Posterior vena cava (tissue), 2 donors: ENCODE measurements around the gene MPEG1. TPM values are rescaled to one million over a fixed set of nuclear protein-coding genes. Genes with fewer than 3 reads are reported as not detected.

Experiments
- DNase-seq: peaks from one replicate; pipeline ENCODE4 v3.0.0-alpha.2; 2020; ENCODE audit warnings: low spot score
- intact Hi-C, 2 donors: fragments of 100-400 bp; cut with DNase I; formaldehyde crosslinking; loops; one replicate each; pipeline versions ENCODE4 v1.14.1 to v1.14.2; 2022 to 2023
- long read RNA-seq, 2 donors: library from polyadenylated mRNA; unstranded; transcript quantifications; one replicate each; pipeline ENCODE4 v2.0.0, GENCODE V29; 2020 to 2021
- total RNA-seq, 2 donors: library from RNA; stranded (reverse); fragmentation: NEBNext Ultra II Directional; extraction: Animal tissue kit (Norgen Biotek cat#: 25700); gene quantifications; one replicate each; pipeline ENCODE4 v1.2.1, GENCODE V29; 2021
- donor health status: DM: yes; HTN: yes; CAD: no.
- donor health status: DM: yes; HTN: yes; CAD: no.

The MPEG1 gene, protein sequence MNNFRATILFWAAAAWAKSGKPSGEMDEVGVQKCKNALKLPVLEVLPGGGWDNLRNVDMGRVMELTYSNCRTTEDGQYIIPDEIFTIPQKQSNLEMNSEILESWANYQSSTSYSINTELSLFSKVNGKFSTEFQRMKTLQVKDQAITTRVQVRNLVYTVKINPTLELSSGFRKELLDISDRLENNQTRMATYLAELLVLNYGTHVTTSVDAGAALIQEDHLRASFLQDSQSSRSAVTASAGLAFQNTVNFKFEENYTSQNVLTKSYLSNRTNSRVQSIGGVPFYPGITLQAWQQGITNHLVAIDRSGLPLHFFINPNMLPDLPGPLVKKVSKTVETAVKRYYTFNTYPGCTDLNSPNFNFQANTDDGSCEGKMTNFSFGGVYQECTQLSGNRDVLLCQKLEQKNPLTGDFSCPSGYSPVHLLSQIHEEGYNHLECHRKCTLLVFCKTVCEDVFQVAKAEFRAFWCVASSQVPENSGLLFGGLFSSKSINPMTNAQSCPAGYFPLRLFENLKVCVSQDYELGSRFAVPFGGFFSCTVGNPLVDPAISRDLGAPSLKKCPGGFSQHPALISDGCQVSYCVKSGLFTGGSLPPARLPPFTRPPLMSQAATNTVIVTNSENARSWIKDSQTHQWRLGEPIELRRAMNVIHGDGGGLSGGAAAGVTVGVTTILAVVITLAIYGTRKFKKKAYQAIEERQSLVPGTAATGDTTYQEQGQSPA
- total RNA-seq: 10 to 100 TPM; 20.4 to 44.8 TPM
- long read RNA-seq, donor 1, full-length matches to known transcripts: 3 of 3 reads
- long read RNA-seq, donor 1, partial matches to known transcripts: 0 of 3 reads
- long read RNA-seq, donor 1, other reads (novel, unspliced or antisense): 0 of 3 reads
- long read RNA-seq, donor 2, full-length matches to known transcripts: 2 of 2 reads
- long read RNA-seq, donor 2, partial matches to known transcripts: 0 of 2 reads
- long read RNA-seq, donor 2, other reads (novel, unspliced or antisense): 0 of 2 reads

DNA sequence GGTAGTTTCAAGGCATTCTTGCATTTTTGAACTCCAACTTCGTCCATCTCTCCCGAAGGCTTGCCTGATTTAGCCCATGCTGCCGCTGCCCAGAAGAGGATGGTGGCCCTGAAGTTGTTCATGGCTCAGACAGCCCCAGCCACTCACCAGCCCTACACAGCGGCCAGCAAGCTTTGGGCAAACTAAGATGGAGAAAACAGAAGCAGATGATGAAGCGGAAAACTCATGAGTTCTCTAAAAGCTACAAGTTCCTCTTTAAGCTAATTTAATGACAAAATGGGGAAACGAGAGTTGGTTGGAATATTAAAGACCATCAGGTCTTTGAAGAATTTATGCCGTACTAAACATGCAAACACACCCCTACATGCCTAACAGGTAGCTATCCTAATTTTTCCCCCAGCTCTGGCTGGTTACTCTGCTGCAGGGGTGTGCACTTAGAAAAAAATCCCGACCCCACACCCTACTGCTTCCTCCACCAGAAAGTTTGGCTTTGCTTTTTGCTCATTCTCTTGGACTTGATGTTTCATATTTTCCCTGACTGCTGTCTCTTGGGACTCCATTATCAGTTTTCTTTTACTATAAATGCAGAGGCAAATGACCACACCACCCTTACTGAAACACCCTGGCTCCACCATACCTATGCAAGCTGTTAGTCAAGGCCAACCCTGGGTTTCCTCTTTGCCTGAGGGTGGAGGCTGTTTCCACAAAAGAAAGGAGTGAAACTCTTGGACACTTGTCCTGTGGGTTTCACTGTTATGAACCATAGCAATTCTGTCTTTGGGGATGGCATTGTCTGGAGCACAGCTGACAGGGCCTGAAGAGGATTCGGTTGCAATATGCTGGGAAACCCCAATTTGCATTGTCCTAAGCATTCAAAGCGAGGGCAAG is at the start of gene MPEG1:
Gene MPEG1, minus strand, starts transcription at position 184 of the 888 bp plus-strand sequence. Its CDS starts 62 bp downstream, at position 122.
- DNase-seq: no peak
- intact Hi-C loops: no loop called here

GRCh38 chr11:59262177-59262818 is 49.6 kb upstream of the MPEG1 start:
- intact Hi-C loops: no loop called here
- DNase-seq: no peak

DNA sequence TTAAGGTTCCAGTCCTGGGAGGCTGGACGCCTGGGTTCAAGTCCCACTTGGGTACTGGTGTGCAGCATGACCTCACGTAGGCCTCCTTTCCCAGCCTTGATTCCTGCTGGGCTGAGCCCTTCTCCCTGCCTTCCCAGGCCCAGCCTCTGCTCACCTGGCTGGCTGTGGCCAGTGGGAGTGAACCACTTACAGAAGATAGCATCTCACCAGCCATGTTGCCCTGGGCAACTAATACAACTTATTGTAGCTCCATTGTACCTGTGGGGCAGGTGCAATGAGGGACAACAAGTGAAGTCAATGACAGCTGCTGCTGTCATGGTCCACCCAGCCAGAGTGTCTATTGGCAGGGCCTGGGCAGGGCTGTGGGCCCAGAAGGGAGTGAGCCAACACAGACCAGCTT is 48.4 kb upstream of the MPEG1 start:
- DNase-seq: no peak
- intact Hi-C loops: no loop called here

DNA sequence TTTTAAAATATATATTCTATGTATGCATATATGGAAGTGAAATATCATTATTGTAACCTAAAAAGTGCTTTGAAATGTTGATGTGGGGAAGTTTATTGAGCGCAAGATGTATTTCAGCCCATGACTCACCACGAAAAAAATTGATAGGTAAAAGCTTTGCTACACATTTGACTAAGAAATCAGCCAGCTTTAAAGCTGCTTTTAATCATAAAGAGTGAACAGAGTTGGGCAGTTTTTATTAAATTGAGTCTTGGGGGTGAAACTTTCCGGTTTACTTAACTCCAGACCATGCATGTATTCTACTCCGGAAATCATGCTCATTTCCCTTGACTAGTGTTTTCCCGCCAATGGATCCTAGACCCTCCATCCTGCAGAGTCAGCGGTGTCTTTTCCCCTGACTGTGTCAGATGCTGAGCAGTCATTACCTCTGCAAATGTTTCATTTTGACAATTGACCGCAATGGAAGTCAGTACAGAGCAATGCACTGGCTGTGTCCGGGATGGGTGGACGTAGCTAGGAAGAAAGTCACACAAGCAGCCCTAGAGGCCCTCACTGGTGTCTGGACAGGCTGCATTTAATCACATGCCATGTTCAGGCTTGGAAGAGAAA is 47.2 kb upstream of the MPEG1 start:
- intact Hi-C loops: no loop called here
- no peak for DNase-seq

DNA sequence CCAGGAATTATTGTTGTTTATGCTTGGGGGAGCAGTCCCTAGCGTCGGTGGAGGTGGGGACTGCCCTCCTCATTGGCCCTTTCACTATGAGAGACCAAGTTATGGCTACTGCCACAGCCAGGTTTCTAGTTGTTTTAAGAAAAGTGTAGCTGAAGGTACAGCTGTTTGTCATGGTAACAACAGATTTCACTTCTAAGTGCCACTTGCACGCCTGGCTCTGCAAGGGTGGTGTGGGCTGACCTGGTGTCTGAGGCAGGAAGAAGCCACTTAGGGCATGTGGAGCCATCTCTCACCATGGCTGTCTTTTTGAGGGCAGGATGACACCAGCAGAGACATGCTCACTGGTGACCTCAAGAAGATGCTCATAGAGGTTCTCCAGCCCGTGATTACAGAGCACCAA is 46.3 kb upstream of the MPEG1 start:
- no peak for DNase-seq

GRCh38 chr11:59255281-59255680 is 42.6 kb upstream of the MPEG1 start:
- intact Hi-C loops: loop anchor here in 1 of 2 donors (2.0 kb wide), 1 partner anchor 34 kb away; no protein-coding TSS in a partner anchor

More for the DNA sequence above, 46.3 kb upstream of the MPEG1 start:
- intact Hi-C loops: no loop called here

GRCh38 chr11:59254286-59254685 is 41.6 kb upstream of the MPEG1 start:
- intact Hi-C loops: loop anchor here in 1 of 2 donors (2.0 kb wide), 1 partner anchor 35 kb away; no protein-coding TSS in a partner anchor
- DNase-seq: no peak

More at GRCh38 chr11:59255281-59255680, 42.6 kb upstream of the MPEG1 start:
- no peak for DNase-seq

DNA sequence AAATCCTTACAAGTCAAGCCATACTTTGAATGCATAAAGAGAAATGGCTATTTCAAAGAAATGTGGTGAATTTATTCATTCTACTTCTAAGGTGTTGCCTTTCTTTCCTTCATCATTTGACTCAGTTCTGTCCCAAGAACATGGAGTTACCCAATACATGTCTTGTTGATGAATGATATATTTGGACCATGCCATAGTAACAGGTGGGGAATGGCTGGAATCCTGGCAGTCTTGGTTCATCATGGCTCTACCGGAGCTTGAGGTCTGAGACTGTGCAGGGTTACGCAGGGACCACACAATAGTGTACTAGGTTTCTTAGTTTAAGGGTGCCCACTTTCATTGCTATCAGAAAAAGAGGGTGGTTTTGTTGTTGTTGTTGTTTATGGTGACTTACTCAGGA is 40.3 kb upstream of the MPEG1 start:
- DNase-seq: no peak
- intact Hi-C loops: no loop called here

- DNase-seq: no peak
- intact Hi-C loops: no loop called here
Observed at GRCh38 chr11:59249535-59249934, 36.8 kb upstream of the MPEG1 start.

DNA sequence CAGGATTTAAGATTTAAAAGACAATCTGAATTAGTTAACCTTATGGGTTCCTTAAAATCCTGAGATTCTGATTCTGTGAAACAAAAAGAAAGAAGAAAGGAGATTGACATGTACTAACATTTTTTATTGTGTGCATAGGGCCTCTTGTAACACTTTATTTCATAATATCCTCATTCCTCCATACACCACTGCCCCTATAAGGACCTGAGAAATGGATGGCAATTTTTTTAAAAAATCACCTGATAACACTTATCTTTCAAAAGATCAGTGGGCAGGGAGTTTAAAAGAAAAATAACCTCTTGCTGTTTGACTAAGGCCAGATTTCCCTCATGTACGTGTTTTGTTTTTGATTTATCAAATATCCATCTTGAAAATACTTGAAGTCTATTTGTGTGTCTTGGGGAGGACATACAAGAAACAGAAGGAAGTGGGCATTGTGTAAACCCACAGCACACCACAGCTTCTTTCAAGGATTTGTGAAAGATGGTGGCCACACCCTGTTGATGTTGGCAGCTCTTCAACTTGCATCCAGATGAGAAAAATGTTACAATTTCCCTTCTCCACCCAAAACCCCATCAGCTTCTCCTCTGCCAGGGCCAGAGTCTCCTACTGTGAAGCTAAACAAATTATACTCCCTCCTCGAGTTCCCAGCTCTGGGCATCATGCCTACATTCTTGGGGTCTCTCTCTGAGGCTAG is 35.0 kb upstream of the MPEG1 start:
- DNase-seq: no peak

GRCh38 chr11:59243633-59244032 is 30.9 kb upstream of the MPEG1 start:
- no peak for DNase-seq
- intact Hi-C loops: no loop called here

More for the DNA sequence above, 35.0 kb upstream of the MPEG1 start:
- intact Hi-C loops: no loop called here

- no peak for DNase-seq
- intact Hi-C loops: no loop called here
Observed at GRCh38 chr11:59240322-59240721, 27.6 kb upstream of the MPEG1 start.

- intact Hi-C loops: no loop called here
- DNase-seq: no peak
Observed at GRCh38 chr11:59226396-59226795, 13.7 kb upstream of the MPEG1 start.

GRCh38 chr11:59225017-59225416 is 12.3 kb upstream of the MPEG1 start:
- no peak for DNase-seq
- intact Hi-C loops: no loop called here

DNA sequence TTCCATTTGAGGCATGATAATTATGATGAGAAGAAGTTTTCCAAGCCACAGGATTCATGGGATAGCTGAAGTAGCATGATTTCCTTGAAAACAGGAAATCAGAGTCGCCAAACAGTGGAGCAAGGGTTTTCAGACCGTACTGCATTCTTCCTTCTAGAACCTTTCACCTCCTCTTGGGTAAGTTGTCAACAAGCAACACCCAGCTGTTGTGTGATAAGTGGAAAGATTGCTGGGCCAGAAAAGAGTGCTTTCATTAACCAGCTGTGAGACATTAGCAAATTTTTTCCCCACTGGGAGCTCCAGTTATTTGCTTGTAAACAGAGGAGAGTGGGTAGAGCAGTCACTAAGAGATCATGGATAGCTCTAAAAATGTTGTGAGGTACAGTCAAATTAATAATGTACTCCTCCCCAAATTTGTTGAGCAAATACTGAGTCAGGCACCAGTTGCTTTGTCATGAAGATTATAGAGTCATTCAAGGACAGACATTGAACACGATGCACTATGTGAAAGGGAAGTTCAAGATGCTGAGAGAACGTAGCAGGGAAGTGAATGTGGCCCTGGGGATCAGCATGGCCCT is 11.7 kb upstream of the MPEG1 start:
- no peak for DNase-seq
- intact Hi-C loops: no loop called here

DNA sequence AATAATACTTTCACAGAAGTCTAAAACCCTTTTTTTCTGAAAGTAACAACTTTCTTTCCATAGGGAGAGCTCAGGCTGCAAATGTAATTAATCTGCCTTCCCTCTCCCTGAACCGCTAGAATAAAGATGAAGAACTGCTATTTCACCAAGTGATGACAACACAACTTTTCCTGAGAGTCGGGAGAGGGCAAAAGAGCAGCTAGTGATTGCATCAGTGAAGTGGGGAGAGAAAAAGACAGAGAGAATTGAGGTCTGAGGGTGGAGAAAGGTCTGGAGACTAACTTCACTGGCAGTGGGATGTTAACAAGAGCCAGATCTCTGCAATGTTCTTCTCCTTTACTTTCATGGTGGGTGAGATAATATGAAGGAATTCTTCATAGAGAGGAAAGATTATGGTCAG is 10.9 kb upstream of the MPEG1 start:
- intact Hi-C loops: no loop called here

GRCh38 chr11:59223177-59223576 is 10.4 kb upstream of the MPEG1 start:
- intact Hi-C loops: no loop called here
- DNase-seq: no peak

More for the DNA sequence above, 10.9 kb upstream of the MPEG1 start:
- DNase-seq: no peak
